ENCODE measurements around the gene AMTN.

Gene AMTN

GRCh38 chr4:70559924-70560323 is 41.6 kb downstream of the AMTN start:
- DNase-seq (ENCODE audit: low read depth in 2 of 2) = no peak

- no peak for DNase-seq (ENCODE audit: low read depth in 2 of 2)
Measured at GRCh38 chr4:70564033-70564432, 45.7 kb downstream of the AMTN start.

GRCh38 chr4:70570796-70571195 is 52.4 kb downstream of the AMTN start:
- no peak for DNase-seq (ENCODE audit: low read depth in 2 of 2)

- no peak for DNase-seq (ENCODE audit: low read depth in 2 of 2)
Measured at GRCh38 chr4:70571772-70572171, 53.4 kb downstream of the AMTN start.

- no peak for DNase-seq (ENCODE audit: low read depth in 2 of 2)
Measured at GRCh38 chr4:70575964-70576363, 57.6 kb downstream of the AMTN start.

GRCh38 chr4:70577220-70577927 is 59.0 kb downstream of the AMTN start:
- DNase-seq (ENCODE audit: low read depth in 2 of 2) = no peak

GRCh38 chr4:70581980-70582379 is 63.6 kb downstream of the AMTN start:
- no peak for DNase-seq (ENCODE audit: low read depth in 2 of 2)

Measured in stimulated activated CD8-positive, alpha-beta memory T cell treated with anti-CD3 and anti-CD28 coated beads, Interleukin-15, amount 100 ng/mL, for 48 hours (primary cell).